Measurements from ENCODE around the gene TARS3.

The TARS3 gene

DNA sequence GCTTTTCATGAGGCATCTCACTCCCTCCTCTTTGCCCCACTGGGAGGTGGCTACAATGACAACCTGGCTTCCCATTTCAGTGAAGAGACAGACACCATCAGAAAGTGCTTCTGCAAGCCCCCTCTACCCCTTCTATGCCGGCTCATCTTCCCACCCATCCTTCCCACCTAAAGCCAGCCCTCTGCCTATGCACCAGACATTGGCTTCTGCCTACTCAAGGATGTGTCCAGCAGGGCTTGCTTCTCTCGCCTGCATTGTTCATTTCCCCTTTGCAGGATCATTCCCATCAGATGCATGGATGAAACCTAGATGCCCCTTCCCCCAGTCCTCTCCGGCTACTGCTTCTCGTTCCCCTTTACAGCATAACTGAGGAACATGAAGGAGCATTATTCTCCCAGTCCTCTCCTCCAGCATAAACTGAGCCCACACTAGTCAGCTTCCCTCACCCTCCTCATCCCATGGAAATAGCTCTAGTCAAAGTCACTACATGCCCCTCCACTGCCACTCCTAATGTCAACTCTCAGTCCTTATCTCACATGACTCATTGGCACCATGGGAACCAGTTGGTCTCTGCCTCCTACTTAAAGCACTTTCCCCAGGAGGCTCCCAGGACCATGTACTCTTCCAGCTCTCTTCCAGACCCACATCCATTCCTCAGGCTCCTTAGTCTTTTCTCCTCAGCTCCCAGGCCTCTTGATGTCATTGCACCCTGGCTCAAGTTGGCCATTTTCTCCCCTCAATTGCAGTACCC, 120.0 kb downstream of the TARS3 start:
- H3K4me3 ChIP-seq (ENCODE audit: low read depth, low read length), result no peak overlapping the region

More for the DNA sequence above, 120.0 kb downstream of the TARS3 start:
- no peak overlapping the region for H2AFZ ChIP-seq (ENCODE audit: low read length, unreplicated experiment)
- no peaks in the 10 kb centered on the region for H3K36me3 ChIP-seq (ENCODE audit: insufficient read depth, low read length)
- no peak overlapping the region for H3K27ac ChIP-seq (ENCODE audit: low read depth, low read length)
- no peaks in the 10 kb centered on the region for H3K4me1 ChIP-seq (ENCODE audit: control insufficient read depth, insufficient read depth, low read length, unreplicated experiment)
- H3K27me3 ChIP-seq (ENCODE audit: insufficient read depth, low read length), result peaks cover 38% of the 10 kb centered on the region
- no peaks in the 10 kb centered on the region for H3K79me2 ChIP-seq (ENCODE audit: control insufficient read depth, insufficient read depth, low read length, unreplicated experiment)
